H1 (cell line): Measurements from ENCODE around the gene SMIM35.

Source experiments
- CTCF ChIP-seq, 3 experiments: IDR thresholded peaks; 1 replicate in 2 of 3; 2 replicates in 1 of 3; pipeline versions ENCODE4 v1.5.1 to v1.6.1; 2011; ENCODE audit warnings: low read length in 3 of 3, mild to moderate bottlenecking in 3 of 3, inconsistent platforms in 2 of 3, low read depth in 1 of 3, moderate library complexity in 1 of 3; ENCODE audit not compliant: insufficient read depth in 1 of 3; ENCODE audit errors: control extremely low read depth in 1 of 3
- EP300 ChIP-seq, 2 experiments: IDR thresholded peaks; 1 replicate in 1 of 2; 2 replicates in 1 of 2; pipeline ENCODE4 v1.6.1; 2011 to 2012; ENCODE audit warnings: low read depth in 2 of 2, low read length in 2 of 2, mild to moderate bottlenecking in 2 of 2, borderline replicate concordance in 1 of 2, inconsistent platforms in 1 of 2, moderate library complexity in 1 of 2
- GABPA ChIP-seq: IDR thresholded peaks from 2 replicates; pipeline ENCODE4 v1.6.1; 2011; ENCODE audit warnings: mild to moderate bottlenecking, low read length, moderate library complexity, borderline replicate concordance; ENCODE audit not compliant: insufficient read depth
- HDAC2 ChIP-seq, 2 experiments: fragments of 300-600 bp in 1 of 2; sonication (generic) in 1 of 2; IDR thresholded peaks; 2 replicates each; pipeline ENCODE4 v1.6.1; 2011 to 2012; ENCODE audit warnings: low read depth in 2 of 2, low read length in 2 of 2, mild to moderate bottlenecking in 2 of 2, moderate library complexity in 2 of 2, borderline replicate concordance in 1 of 2, inconsistent platforms in 1 of 2
- KDM5A ChIP-seq: fragments of 200-600 bp; IDR thresholded peaks from 2 replicates; pipeline ENCODE4 v1.7.1; 2012; ENCODE audit warnings: mild to moderate bottlenecking, low read length, inconsistent platforms, mixed read lengths
- MAFK ChIP-seq: IDR thresholded peaks from 2 replicates; pipeline ENCODE4 v1.6.1; 2012; ENCODE audit warnings: low read depth, mild to moderate bottlenecking, improper control_type of control experiment, low read length
- PHF8 ChIP-seq: fragments of 200-600 bp; sonication (generic); conservative IDR thresholded peaks from 2 replicates; pipeline ENCODE4 v1.7.1; 2012; ENCODE audit warnings: low read depth, mild to moderate bottlenecking, inconsistent platforms, low read length, moderate library complexity
- POLR2A ChIP-seq, 2 experiments: IDR thresholded peaks; 1 replicate in 1 of 2; 2 replicates in 1 of 2; pipeline ENCODE4 v1.6.1; 2011; ENCODE audit warnings: low read depth in 2 of 2, low read length in 2 of 2, mild to moderate bottlenecking in 2 of 2; ENCODE audit errors: control extremely low read depth in 1 of 2
- TAF1 ChIP-seq: IDR thresholded peaks from 2 replicates; pipeline ENCODE4 v1.6.1; 2011; ENCODE audit warnings: mild to moderate bottlenecking, low read depth, low read length

GRCh38 chr11:118000850-118001228, 85.9 kb downstream of the SMIM35 start:
- TF ChIP-seq TAF1 (no peak), EP300 (IDR thresholded peaks at IDR 0.05; ENCODE audit: borderline replicate concordance in 1 of 2, low read depth in 2 of 2, low read length in 2 of 2) (no peak), POLR2A (IDR thresholded peaks at IDR 0.05; ENCODE audit: control extremely low read depth in 1 of 2, low read depth in 2 of 2, low read length in 2 of 2) (no peak), CTCF (IDR thresholded peaks at IDR 0.05; ENCODE audit: control extremely low read depth in 1 of 3, insufficient read depth in 1 of 3, low read depth in 1 of 3, low read length in 3 of 3) (no peak), KDM5A (no peak), HDAC2 (IDR thresholded peaks at IDR 0.05; ENCODE audit: borderline replicate concordance in 1 of 2, low read depth in 2 of 2, low read length in 2 of 2) (no peak), GABPA (no peak), PHF8 (no peak), MAFK (no peak)
